HG02678 (cell line): ENCODE measurements around the gene CTNNB1.
"Not testable (repeated sequence)": the region's sequence is repeated elsewhere in the genome, so short reads cannot be mapped to it uniquely, and the experiment has no call there.

ENCODE experiments used
- ATAC-seq: cut with Tn5 transposase; IDR thresholded peaks from one replicate; pipeline ENCODE4 v1.9.1; 2021; ENCODE audit warnings: mild to moderate bottlenecking, moderate library complexity; ENCODE audit not compliant: unreplicated experiment

CTNNB1 gene

DNA sequence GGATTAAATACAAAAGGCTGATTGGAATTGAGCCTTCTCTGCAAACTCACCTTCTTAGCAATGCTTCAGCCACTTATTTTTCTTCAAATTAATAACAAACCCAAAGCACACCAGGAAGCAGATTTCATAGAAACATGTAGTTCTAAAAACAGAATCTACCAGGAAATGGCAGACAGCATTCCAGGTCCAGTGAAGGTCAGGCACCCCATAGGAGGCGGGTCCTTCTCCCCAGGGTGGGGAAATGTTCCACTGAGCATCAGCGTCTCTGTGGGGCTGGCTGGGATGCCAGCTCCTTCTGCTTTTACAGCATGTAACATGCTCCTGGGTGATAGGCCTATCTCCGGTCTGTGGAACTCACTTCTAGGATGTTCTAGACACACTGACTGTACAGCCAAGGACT is 49.2 kb downstream of the CTNNB1 start:
- ATAC-seq, result no peak

DNA sequence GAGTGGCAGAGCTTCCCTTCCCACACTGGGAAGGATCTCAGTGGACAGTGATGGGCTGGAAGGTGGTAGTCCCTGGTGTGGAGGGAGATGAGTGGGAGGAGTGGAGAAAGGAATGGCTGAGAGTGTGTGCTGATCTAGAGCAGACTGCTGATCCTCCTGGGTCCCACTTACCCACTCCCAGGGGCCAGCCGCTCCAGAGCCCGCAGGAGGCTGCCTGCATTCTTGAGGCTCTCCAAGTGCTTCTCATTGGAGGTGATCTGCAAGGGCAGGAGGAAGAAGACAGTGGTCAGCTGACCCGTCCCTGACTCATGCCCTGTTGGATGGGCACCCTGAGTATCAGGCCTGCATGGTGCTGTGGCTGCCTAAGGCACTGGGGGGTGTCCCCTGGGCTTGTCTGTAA is 50.0 kb downstream of the CTNNB1 start:
- ATAC-seq, result no peak

DNA sequence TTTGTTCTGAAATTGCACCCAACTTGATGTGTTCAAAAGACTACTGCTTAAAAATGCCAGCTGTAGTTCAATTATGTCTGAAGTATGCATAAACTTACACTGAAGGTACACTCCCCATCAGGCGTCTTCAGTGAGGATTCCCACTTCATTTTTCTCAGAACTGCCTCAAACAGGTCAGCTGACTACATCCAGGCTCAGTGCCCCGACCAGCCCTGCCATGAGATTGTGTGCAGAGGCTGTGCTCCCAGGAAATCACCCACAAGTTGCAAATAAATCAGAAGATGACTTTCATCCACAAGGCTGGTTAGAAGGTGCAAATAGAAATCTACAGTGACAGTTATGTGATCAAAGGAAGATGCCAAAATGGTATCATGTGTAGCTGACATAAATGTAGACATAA is 51.5 kb downstream of the CTNNB1 start:
- ATAC-seq, result no peak

DNA sequence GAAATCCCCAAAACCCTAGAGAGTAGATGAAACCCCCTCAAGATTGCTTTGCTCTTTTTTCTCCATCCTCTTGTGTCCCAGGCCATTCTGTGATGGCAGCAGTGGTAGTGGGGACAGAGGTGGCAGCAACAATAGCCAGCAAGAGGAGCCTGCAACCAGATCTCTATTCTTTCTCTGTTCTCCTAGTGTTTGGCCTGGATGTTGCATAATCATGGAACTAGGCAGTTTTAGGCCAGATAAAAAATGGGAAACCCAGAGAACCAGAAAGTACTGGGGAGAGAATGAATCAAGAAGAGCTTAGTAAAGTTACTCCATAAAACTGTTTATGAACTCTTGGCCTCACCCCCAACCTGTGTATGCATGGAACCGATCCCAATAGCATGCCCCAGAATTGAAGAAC is 52.3 kb downstream of the CTNNB1 start:
- ATAC-seq, result no peak

DNA sequence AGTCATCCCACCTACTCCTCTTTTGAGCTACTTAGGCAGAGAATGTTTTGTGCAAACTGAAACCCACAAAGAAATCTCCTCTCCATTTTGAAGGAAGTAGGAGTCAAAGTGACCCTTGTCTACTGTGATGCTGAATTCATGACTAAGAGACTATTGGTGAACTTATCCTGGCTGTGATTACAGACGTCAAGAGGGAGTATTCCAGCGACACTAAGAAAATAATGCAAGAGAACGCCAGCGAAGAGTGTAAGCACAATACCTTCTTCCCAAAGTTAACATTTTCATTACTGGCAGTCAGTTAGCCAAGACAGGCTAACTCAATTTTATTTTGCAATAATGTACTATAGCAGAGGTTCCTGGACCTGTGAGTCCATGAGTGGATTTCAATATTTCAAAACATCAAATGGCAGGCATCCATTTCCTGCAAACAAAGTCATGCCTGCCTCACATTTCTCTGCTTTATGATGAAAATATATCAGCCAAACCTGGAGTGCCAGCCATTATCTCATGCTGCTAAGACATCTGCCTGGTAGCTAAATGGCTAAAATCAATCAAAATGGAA is 59.0 kb downstream of the CTNNB1 start:
- no peak for ATAC-seq

DNA sequence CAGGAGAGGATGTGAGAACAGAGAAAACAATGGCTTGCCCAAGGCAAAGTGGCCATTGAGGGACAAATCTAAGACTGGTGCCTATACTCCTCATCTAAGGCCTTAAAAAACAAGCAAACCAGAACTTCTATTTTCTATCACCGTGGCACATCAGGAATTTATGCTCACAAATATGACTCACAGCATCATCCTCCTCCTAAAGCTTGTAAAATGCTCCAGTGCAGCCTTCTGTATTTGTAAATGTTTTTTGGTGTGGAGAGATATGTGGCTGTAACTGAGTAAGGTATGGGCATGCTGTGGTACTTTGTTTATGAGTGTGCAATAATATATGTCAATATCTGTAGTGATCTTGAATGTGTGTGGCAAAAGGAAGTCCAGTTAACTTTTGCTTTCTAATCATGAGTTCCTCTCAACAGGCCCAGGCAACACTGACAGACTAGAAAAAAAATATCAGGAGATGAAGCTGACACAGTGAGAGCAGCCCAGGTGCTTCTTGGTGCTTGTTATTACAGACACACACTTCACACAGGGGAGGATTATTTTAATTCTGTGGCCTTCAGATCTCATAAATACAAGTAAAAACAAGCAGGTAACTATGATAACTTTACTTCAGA is 60.3 kb downstream of the CTNNB1 start:
- no peak for ATAC-seq

DNA sequence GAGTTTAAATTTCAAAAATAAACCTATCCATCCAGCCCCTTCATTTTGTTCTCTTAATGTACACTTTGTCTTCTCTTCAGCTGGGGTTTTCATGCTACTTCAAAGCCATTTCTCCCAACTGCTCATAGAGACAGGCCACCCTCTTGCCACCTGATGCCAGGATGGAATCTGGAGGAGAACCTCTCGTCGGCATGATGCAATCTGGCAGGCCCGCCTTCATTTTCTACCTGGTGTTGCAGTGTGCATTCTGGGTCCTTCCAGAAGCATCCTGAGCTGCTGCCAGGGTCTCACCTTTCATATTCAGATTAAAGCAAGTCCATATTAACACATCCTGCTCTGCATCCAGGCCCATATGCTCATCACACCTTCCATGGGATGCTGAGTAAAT is 60.8 kb downstream of the CTNNB1 start:
- no peak for ATAC-seq

DNA sequence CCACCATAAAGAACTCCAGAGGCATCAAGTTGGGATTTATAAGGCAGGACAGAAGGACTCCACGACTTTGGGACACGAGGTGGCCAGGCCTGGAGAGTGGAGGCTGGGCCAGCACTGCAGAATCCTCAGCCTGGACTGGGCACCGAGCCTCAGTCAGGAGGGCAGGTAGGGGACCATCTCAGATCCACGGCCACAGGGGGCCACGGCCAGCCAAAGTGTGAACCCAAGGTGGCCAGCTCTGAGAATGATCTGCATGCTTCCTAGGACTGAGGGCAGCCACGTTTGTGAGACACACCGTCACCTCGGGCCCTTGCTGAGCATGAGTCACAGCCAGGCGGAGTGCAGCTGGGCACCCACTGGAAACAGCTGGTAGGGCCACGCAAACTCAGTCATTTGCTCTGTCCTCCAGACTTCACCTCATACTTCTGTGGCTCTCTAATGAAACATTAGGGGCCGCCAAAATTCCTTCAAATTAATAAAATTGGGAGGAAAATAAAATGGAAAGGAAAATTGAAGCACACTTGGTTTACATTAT is 65.8 kb downstream of the CTNNB1 start:
- no peak for ATAC-seq

DNA sequence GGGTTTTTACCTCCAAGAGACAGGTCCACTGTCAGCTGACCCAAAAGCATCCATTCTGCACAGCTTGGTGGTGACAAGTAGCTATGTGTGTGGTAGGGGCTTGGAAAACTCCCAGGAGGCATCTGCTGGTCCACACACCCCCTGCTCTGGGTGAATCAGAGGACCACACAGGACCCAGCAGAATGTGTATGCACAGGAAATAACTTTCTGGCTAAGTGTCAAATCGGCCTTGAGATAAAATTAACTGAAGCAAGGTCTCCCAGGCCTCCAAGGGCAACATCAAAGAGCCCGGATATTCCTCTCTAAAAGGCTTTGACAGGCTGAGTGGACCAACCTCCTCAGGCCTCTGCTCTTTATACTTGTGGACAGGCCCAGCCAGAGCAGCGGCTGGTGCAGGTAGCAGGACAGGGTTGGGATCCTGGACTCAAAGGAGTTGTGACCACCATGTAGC is 66.5 kb downstream of the CTNNB1 start:
- ATAC-seq, result no peak

DNA sequence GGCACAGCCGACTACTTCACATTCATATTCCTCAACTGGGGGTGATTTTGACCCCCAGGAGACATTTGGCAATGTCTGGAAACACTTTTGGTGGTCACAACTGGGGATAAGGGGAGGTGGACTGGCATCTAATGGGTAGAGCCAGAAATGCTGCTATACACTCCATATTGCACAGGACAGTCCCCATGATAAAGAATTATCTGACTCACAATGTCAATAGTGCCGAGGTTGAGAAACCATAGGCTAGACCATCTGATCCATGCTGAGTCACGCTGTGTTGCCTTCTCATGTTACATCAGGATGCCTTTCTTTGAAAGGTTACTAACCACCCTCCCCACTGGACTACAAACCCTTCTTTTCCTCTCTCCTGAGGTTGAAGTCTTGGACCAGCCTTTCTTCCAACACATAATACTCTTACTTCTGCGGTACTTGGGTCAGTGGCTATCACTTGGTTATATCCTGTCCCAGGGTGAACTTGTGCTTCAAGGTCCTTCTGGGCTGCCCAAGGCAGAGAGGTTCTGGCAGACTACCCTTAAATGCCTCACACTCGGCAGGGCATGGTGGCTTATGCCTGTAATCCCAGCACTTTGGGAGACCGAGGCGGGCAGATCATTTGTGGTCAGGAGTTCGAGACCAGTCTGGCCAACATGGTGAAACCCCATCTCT is 68.8 kb downstream of the CTNNB1 start:
- ATAC-seq, result no peak

DNA sequence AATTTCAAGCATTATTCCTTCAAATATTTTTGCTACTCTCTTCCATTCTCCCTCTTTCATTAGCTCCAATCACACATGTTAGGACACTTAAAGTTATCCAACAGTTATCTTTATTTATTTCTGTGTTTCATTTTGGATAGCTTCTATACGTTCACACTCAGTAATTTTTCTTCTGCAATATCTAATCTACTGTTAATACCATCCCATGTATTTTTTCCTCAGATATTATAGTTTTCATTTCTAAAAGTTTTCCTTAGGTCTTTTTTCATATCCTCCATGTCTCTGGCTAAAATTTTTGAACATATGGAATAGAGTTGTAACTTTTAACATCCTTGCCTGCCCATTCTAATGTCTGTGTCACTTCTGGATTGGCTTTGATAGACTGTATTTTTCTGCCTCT is 73.4 kb downstream of the CTNNB1 start:
- no peak for ATAC-seq

DNA sequence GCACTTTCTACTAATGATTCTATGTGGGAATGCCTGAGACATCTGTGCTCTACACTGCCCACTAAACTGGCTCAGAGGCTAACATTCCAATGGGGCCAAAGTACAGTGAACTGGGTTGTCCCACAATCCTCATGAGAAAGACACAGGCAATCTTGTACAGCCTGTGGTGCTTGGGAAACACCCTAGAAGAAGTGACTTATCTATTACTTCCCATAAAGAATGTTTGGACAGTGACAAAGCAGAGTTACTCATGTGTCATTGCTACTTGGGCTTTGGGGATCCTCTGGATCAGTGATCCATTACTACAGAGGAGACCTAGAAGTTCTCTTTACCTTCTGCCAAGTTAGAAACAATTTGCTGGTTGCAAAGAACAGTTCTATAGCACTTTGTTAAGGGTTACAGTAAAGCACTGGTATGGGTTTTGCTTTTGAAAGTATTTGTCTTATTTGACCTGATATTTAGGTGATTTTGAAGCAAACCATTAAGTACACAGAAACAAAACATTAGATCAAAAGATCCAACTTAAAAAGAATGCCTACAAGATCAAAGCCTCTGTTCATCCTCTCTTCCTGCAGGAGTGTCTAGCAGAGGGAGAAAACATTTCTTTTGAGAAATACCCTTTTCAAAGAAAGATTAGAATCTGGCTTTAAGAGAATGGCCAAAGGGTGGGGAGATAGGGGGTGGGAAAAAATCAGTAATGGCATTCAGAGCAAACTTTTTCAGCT is 75.8 kb downstream of the CTNNB1 start:
- ATAC-seq, result no peak

DNA sequence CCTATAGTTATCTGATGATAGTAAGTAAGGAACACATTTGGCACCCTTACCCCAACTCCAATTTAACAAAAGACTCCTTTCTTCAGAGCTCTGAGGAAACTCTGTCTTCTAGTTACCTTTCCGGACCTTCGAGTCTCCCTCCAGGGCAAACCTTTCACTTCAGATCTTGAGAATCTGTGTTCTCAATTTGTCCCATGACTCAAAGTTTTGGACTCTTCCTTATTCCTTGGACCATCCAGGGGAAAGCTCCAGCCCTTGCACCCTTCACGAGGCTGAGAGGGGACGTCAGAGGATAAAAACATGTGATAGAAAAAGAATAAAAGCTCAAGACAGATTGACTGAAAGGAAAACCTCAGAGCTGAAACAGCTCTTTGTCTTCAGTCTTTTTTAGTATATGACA is 76.9 kb downstream of the CTNNB1 start:
- ATAC-seq, result no peak

DNA sequence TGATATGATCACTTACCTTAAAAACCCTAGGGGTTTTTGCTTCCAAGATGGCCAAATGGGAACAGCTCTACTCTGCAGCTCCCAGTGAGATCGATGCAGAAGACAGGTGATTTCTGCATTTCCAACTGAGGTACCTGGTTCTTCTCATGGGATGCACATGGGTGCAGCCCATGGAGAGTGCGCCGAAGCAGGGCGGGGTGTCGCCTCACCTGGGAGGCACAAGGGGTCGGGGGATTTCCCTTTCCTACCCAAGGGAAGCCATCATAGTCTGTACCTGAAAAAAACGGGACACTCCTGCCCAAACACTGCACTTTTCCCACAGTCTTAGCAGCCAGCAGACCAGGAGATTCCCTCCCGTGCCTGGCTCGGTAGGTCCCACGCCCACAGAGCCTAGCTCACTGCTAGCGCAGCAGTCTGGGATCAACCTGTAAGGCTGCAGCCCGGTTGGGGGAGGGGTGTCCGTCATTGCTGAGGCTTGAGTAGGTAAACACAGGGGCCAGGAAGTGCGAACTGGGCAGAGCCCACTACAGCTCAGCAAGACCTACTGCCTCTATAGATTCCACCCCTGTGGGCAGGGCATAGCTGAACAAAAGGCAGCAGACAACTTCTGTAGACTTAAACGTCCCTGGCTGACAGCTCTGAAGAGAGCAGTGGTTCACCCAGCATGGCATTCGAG is 78.6 kb downstream of the CTNNB1 start:
- ATAC-seq, result no peak

DNA sequence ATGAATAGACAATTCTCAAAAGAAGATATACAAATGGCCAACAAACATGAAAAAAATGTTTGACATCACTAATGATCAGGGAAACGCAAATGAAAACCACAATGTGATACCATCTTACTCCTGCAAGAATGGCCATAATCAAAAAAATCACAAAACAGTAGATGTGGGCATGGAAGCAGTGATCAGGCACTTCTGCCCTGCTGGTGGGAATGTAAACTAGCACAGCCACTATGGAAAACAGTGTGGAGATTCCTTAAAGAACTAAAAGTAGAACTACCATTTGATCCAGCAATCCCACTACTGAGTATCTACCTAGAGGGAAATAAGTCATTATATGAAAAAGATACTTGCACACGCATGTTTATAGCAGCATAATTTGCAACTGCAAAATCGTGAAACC is 85.6 kb downstream of the CTNNB1 start:
- ATAC-seq, result not testable (repeated sequence)

DNA sequence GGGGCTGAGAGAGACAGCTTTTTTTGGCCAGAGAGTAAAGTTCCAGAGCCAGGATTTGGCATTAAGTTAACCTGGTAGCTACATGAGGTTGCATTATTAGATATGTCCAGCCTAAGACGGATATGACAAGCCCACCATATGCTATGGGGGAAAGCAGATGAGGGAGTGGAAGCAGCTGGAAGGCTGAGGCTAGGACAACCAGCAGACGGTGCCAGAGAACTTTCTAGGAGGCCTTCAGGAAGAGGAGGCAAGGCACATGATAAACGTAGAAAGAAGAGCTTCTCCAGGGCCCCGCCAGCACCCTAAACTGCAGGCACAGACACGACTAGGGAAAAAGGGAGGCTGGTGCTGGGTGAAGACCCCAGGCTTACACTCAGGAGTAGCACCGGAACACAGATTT is 87.0 kb downstream of the CTNNB1 start:
- no peak for ATAC-seq

DNA sequence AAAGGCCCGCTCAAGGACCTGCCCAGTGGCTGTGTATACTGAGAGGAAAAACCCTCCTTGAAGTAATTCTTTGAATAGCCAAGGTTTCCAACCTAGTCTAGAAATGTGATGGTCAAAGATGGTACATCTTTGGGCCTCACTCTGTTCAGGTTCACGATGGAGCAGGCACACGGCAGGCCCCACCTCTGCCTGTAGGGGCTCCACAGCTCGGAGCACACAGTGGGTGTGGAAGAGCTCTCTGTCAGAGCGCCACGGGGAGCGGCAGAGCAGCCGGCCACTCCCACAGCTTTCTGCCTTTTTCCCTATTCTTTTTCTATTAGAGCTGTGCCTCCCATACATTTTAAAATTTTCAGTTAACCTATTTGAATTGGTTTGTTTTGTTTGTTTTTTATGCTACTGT is 89.5 kb downstream of the CTNNB1 start:
- no peak for ATAC-seq
